NCI-H526 (cell line): Measurements from ENCODE around the gene PRSS38.

ENCODE experiments used
- DNase-seq, 2 experiments: peaks; one replicate each; lab custom pipeline; 2025; lab: John Stamatoyannopoulos, UW

PRSS38 gene

GRCh38 chr1:227885648-227886502 lies 70.4 kb downstream of the PRSS38 start:
- DNase-seq: no peak

GRCh38 chr1:227886503-227886961 lies 71.1 kb downstream of the PRSS38 start:
- no peak for DNase-seq

- no peak for DNase-seq
Measured at GRCh38 chr1:227886993-227887696, 71.7 kb downstream of the PRSS38 start.

GRCh38 chr1:227887697-227888403 lies 72.4 kb downstream of the PRSS38 start:
- no peak for DNase-seq

- DNase-seq: no peak
Measured at GRCh38 chr1:227888404-227889046, 73.0 kb downstream of the PRSS38 start.

GRCh38 chr1:227889047-227889862 lies 73.8 kb downstream of the PRSS38 start:
- no peak for DNase-seq

- no peak for DNase-seq
Measured at GRCh38 chr1:227889863-227890405, 74.5 kb downstream of the PRSS38 start.

- DNase-seq: no peak
Measured at GRCh38 chr1:227890451-227891222, 75.2 kb downstream of the PRSS38 start.

- no peak for DNase-seq
Measured at GRCh38 chr1:227891223-227891954, 75.9 kb downstream of the PRSS38 start.

- DNase-seq: no peak
Measured at GRCh38 chr1:227891955-227892488, 76.5 kb downstream of the PRSS38 start.

- no peak for DNase-seq
Measured at GRCh38 chr1:227892489-227893299, 77.2 kb downstream of the PRSS38 start.

GRCh38 chr1:227893300-227893948 lies 77.9 kb downstream of the PRSS38 start:
- no peak for DNase-seq

GRCh38 chr1:227893949-227894721 lies 78.7 kb downstream of the PRSS38 start:
- no peak for DNase-seq

- no peak for DNase-seq
Measured at GRCh38 chr1:227894831-227895451, 79.5 kb downstream of the PRSS38 start.
